Right kidney (tissue), 1 donor: Measurements from ENCODE around the gene ERP44.

Source experiments
- DNase-seq: peaks from one replicate; pipeline ENCODE4 v3.0.0-alpha.2; 2016

Gene ERP44

GRCh38 chr9:99948896-99949295, 149.9 kb downstream of the ERP44 start:
- DNase-seq = no peak

DNA sequence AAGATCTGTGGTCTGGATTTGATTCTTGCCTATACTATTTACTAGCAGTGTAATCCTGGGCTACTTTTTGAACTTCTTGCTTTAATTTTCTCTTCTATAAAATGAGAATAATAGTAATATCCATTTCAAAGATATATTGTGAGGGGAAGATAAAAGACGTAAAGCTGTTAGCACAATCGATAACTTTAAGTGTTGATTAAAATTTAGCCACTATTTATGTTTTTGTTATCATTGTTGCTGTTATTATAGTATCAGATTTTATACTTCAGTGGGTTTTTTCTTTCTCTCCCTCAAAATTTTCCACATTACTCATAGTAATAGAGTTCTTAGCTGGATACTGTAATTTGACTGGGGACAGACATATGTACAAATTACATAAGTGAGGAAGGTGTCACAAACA, 150.3 kb downstream of the ERP44 start:
- no peak for DNase-seq

- no peak for DNase-seq
Observed at GRCh38 chr9:99947395-99947794, 151.4 kb downstream of the ERP44 start.

DNA sequence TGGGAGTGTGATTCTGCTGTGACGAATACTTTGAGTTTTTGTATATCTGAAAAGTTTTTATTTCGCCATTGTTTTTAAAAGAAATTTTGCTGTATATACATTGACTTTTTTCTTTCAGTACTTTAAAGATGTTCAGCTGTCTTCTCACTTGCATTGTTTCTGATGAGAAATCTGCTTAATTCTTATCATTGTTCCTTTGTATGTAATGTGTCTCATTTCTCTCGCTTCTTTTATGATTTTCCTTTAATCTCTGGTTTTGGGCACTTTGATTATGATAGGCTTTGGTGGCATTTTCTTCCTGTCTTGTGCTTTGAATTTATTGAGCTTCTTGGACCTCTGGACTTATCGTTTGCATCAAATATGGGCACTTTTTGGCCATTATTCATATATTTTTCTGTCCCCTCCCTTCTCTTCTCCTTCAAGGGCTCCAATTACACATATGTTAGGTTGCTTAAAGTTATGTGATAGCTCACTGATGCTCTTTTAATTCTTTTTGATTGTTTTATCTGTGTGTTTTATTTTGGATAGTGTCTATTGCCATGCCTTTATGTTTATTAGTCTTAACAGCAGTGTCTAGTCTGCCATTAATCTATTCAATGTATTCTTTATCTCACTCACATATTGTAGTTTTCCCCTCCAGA, 161.7 kb downstream of the ERP44 start:
- no peak for DNase-seq

DNA sequence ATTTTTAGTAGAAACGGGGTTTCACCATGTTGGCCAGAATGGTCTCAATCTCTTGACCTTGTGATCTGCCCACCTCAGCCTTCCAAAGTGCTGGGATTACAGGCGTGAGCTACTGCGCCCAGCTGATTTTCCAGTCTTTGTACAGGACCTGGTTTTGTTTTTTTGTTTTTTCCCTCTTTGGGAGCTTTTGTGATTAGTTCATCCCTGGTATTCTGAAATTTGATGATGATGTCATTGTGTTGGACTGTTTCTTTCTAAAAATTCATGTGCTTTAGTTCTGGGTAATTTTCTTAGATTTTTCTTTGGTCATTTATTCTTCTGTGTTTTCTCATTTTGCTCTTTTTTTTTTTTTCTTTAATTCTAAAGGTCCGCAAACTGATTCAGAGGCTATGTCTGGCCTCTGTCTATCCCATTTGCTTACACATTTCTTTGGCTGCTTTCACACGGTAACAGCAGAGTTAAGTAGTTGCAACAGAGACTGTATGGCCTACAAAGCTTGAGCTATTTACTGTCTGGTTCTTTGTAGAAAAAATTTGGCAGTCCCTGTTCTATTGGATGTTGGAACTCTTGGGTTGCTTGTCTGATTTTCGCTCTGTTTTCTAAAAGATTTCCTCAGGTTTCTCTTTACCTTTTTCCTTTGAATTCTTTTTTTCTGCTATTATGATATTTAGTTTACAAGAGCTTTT, 167.5 kb downstream of the ERP44 start:
- DNase-seq = no peak

DNA sequence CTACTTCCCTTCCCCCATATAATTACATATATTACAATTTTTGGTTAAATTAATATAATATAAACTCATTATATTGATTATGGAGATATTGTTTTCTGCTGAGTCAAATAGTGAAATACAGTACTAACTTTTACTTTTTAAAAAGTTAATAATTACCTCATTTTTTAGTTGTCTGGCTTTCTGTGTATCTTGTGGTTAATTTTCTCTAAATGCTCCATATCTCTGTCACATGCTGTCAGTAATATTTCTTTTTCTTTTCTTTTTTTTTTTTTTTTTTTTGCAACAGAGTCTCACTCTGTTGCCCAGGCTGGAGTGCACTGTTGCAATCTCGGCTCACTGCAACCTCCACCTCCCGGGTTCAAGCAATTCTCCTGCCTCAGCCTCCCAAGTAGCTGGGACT, 169.1 kb downstream of the ERP44 start:
- no peak for DNase-seq
